NCI-H187 treated with DMSO at 0.1 percent for 48 hours (cell line): ENCODE results near the gene LCN9.
"Not testable (repeated sequence)": the region's sequence is repeated elsewhere in the genome, so short reads cannot be mapped to it uniquely, and the experiment has no call there.

Source experiments
- DNase-seq: peaks from one replicate; lab custom pipeline; 2025; lab: John Stamatoyannopoulos, UW

LCN9 gene

GRCh38 chr9:135647884-135648283 is 15.2 kb upstream of the LCN9 start:
- DNase-seq, result no peak

DNA sequence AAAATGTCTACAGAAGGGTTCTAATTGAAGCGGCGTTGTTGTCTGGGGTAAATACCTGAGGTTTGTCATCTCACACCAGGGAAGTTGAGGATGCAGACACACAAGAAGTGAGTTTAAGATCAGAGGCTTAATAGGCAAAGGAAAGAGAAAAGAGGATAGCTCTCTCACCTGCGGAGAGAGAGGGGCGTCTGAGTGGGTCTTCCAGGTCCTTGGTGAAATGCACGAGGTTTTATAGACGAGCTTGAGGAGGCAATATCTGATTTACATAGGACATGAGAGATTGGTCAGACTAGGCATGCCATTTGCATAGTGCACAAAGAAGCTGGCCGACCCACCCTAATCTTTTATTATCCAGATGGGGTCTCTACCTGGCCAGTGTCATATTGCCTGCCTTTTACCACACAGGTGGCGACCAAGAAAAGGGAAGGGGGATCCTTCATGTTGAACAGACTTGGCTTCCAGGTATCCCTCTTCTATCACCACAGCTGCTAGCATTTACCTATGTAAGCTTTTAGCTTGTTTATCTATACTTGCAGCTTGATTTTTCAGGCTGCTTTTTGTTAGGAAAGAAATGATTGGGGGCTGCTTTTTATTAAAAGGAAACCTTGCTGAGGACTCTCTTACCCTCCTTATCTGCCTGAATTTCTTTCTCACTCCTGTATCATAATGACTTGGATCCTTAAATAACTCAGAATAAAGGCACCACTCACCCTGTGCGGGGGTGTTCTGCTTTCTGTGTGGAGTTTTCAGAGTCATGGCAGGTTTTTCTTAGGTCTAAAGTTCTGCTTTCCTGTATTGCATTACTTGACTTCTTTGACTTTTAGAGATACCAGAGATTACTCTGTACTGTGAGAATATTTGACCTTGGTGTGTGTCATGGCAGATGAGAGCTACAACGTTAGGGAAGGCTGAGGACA is 14.4 kb upstream of the LCN9 start:
- no peak for DNase-seq

- DNase-seq, result no peak
These were observed 13.6 kb upstream of the LCN9 start for GRCh38 chr9:135649508-135649907.

- DNase-seq, result no peak
These were observed 12.7 kb upstream of the LCN9 start for GRCh38 chr9:135650408-135650807.

DNA sequence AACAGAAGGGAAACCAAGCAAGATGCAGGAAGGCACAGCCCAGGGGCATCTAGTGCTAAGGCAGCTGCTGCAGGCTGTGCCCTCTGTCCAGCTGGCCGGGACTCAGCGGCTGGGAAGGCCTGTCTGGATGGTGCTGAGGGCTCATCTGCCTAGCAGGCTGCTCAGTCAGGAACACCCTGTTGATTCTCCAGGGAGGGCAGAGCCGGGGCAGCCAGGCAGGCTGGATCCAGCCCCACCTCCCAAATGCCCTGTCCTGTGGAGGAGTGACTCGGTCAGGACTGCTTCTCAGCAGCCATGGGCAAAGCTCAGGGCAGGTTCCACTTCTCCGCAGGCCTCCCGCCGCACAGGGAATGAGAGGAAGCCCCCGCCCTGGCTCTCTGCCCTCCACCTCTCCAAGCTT is 7.8 kb upstream of the LCN9 start:
- DNase-seq, result no peak

DNA sequence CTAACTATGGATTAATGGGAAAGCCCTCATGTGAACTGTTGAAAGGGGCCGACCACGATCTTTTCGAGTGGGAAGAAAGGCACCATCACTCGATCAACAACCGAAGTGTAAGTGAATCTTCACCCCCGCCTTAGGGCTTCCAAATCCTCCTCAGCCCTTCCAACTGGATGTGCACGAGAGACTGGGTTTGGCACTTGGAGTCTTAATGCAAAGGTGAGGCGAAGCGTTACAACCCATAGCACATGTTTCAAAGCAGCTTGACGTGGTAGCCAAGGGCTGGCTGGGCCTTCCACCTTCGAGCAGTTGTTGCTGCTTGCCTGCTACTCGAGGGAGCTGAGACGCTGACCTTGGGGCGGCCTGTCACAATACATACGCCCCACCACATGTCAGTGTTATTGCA is 5.7 kb upstream of the LCN9 start:
- no peak for DNase-seq

GRCh38 chr9:135659252-135659651 is 3.9 kb upstream of the LCN9 start:
- DNase-seq, result no peak

GRCh38 chr9:135660407-135660806 is 2.7 kb upstream of the LCN9 start:
- DNase-seq, result no peak

GRCh38 chr9:135661816-135662560 is 1.1 kb upstream of the LCN9 start:
- no peak for DNase-seq

DNA sequence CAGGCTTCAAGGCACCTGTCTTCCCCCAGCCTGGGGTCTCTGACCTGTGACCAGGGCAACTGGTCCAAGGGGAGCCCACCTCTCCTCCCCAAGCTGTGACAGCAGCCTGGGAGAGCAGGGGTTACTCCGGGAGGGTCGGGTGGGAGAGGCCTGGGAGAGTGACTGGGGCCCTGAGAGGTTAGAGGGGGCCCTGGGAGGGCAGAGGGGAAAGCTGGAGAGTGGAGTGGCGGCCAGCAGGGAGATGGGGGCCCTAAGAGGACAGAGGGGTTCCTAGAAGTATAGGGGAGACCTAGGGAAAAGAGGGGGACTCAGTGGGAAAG is 302 bp downstream of the LCN9 start:
- no peak for DNase-seq

DNA sequence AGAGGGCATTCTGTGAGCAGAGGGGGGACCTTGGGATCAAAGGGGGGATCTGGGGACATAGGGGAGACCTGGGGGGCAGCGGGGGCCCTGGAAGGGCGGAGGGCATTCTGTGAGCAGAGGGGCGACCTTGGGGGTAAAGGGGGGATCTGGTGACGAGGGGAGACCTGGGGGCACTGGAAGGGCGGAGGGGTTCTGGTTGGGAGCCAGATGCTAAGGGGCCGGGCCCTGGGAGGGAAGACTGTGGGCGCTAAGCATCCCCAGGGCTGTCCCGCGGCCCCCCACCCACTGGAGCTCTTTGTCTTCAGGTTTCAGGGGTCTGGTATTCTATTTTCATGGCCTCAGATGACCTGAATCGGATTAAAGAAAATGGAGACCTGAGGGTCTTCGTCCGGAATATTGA is 748 bp downstream of the LCN9 start:
- no peak for DNase-seq

- DNase-seq, result no peak
These were observed 1.2 kb downstream of the LCN9 start for GRCh38 chr9:135664266-135664665.

- DNase-seq, result no peak
These were observed 2.0 kb downstream of the LCN9 start for GRCh38 chr9:135664801-135665794.

GRCh38 chr9:135665795-135666189 is 2.7 kb downstream of the LCN9 start:
- no peak for DNase-seq

DNA sequence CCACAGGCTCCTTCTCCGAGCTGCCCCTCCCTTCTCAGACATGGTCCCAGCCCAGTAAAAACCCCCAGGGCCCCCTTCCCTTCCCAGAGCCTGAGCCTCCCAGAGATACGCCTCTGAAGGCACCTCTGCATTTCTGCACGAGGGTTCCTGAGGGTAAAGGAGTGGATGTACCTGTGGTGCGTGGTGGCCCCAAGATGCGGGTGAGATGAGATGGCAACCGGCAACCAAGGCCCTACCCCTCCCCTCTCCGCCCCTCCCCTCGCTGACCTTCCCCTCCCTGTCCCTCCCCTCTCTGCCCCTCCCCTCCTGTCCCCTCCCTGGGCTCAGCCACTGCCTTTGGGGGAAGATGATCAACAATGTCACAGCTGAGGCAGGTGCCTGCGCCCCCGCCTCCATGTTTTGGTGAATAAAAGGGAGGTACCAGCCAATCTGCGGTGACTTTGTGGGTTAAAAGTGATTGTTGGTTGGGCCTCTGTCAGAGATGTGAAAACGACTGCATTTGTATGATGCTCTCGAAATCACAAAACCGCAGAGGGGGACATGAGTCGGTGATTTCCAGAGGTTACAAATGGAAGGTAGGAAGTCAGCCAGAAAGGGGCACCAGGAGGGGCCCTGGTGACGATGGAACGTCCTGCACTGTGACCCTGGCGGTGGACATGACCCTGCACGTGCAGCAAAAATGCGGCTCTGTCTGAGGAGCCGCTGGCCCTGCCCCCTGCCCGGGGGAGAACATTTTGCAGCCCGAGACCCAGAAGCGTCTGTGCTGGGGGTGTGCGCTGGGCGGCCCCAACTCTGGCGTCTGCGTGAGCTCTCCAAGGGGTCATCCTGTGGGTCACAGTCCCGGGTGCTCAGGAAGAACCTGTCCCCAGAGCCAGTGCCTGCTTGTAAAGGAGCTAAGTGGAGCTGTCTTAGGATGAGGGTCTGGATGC is 3.7 kb downstream of the LCN9 start:
- no peak for DNase-seq

DNA sequence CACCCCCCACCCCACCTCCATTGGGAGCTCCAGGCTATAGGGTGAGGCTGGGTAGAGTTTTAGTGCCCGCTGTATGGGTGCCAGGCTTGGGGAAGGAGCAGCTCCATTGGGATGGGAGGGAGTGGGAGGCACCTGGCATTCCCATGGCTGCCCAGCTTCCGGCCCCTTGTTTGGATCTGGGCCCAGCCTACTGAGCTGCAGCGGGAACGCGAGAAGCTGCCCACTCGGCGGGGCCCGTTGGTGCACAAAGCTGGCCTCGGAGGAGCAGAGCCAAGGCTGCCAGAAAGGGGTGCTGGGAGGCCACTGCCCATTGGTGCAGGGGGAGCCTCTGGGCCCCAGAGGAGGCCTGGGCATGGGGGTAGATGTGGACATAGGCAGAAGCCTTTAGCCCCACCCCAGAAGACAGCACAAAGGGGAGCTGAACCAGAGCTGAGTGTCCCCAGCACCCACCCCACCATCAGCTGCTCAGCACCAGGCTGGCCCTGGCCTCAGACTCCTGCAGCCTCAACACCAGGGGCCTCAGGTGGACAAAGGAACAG is 4.4 kb downstream of the LCN9 start:
- DNase-seq, result no peak

- not testable (repeated sequence) for DNase-seq
These were observed 5.9 kb downstream of the LCN9 start for GRCh38 chr9:135669018-135669417.

- no peak for DNase-seq
These were observed 6.6 kb downstream of the LCN9 start for GRCh38 chr9:135669616-135670285.

- DNase-seq, result no peak
These were observed 7.8 kb downstream of the LCN9 start for GRCh38 chr9:135670721-135671590.
